ENCODE measurements around the gene LSM14A.

Gene LSM14A

GRCh38 chr19:34276614-34277013 lies 104.3 kb downstream of the LSM14A start:
- Histone ChIP-seq H3K9ac (no peak overlapping the region), H3K27ac (no peak overlapping the region)
- no peak for TF ChIP-seq Cebpa-rat (IDR thresholded peaks at IDR 0.05)

GRCh38 chr19:34277244-34277643 lies 104.9 kb downstream of the LSM14A start:
- no peak overlapping the region for H3K27ac ChIP-seq

More at GRCh38 chr19:34276614-34277013, 104.3 kb downstream of the LSM14A start:
- H4K20me1 ChIP-seq = peaks cover 0 to 12% (median 0%) of the 10 kb centered on the region in 11 experiments; a peak in 3 of 22 replicates
- H3K9me3 ChIP-seq (replicated peaks in 1 of 11) = peaks cover 0 to 16% (median 9%) of the 10 kb centered on the region in 11 experiments; a peak in 12 of 22 replicates
- no peak overlapping the region for H3K4me2 ChIP-seq
- no peaks in the 10 kb centered on the region for H3K27me3 ChIP-seq
- no peak overlapping the region for H3K4me3 ChIP-seq
- peaks cover 0 to 16% (median 8%) of the 10 kb centered on the region in 11 experiments; a peak in 12 of 22 replicates for H3K36me3 ChIP-seq
- H3K4me1 ChIP-seq = peaks cover under 1 to 15% (median 9%) of the 10 kb centered on the region in 10 experiments; a peak in 17 of 20 replicates

GRCh38 chr19:34278783-34279182 lies 106.5 kb downstream of the LSM14A start:
- H3K4me3 ChIP-seq = no peak overlapping the region
- no peak overlapping the region for H3K27ac ChIP-seq
- H3K9ac ChIP-seq = no peak overlapping the region
- TF ChIP-seq Cebpa-rat (IDR thresholded peaks at IDR 0.05) = no peak
- peaks cover 0 to 16% (median 9%) of the 10 kb centered on the region in 11 experiments; a peak in 12 of 22 replicates for H3K9me3 ChIP-seq (replicated peaks in 1 of 11)
- peaks cover 0 to 19% (median 8%) of the 10 kb centered on the region in 11 experiments; a peak in 12 of 22 replicates for H3K36me3 ChIP-seq
- H3K4me2 ChIP-seq = no peak overlapping the region
- H3K4me1 ChIP-seq = peaks cover 0 to 11% (median 0%) of the 10 kb centered on the region in 10 experiments; a peak in 3 of 20 replicates
- peaks cover 0 to 18% (median 0%) of the 10 kb centered on the region in 11 experiments; a peak in 4 of 22 replicates for H4K20me1 ChIP-seq
- H3K27me3 ChIP-seq = no peaks in the 10 kb centered on the region

More at GRCh38 chr19:34277244-34277643, 104.9 kb downstream of the LSM14A start:
- no peaks in the 10 kb centered on the region for H3K27me3 ChIP-seq
- peaks cover 0 to 9% (median 3%) of the 10 kb centered on the region in 10 experiments; a peak in 10 of 20 replicates for H3K4me1 ChIP-seq
- H4K20me1 ChIP-seq = peaks cover 0 to 12% (median 0%) of the 10 kb centered on the region in 11 experiments; a peak in 3 of 22 replicates
- H3K4me3 ChIP-seq = no peak overlapping the region
- no peak for TF ChIP-seq Cebpa-rat (IDR thresholded peaks at IDR 0.05)
- H3K36me3 ChIP-seq = peaks cover 0 to 19% (median 8%) of the 10 kb centered on the region in 11 experiments; a peak in 12 of 22 replicates
- no peak overlapping the region for H3K4me2 ChIP-seq
- H3K9ac ChIP-seq = no peak overlapping the region
- H3K9me3 ChIP-seq (replicated peaks in 1 of 11) = peaks cover 0 to 16% (median 9%) of the 10 kb centered on the region in 11 experiments; a peak in 12 of 22 replicates

Data from BLaER1 treated with 17β-estradiol and CSF1 and Interleukin-3, amounts not matched to agents 10 nM and 100 nM (cell line).